ENCODE results near the gene PRKG1.

The PRKG1 gene

GRCh38 chr10:52318822-52319464 lies 1244.7 kb downstream of the PRKG1 start:
- H3K27ac ChIP-seq (ENCODE audit: insufficient read depth in 1 of 2, low read depth in 1 of 2, low read length in 2 of 2, poor library complexity in 1 of 2, severe bottlenecking in 2 of 2), result no peak overlapping the region
- peaks cover 0 to 29% (median 18%) of the 10 kb centered on the region in 5 experiments for H3K27me3 ChIP-seq (replicated peaks in 2 of 5; ENCODE audit: control insufficient read depth in 4 of 5, insufficient read depth in 5 of 5, low read length in 4 of 5)
- WGBS (ENCODE audit: insufficient coverage), result 89% methylated on average over 1 of the region's 7 CpGs
- peaks cover 0 to 12% (median 10%) of the 10 kb centered on the region in 4 experiments for H3K4me1 ChIP-seq (ENCODE audit: control extremely low read depth in 1 of 4, control insufficient read depth in 4 of 4, insufficient read depth in 4 of 4, low read length in 3 of 4)
- no peaks in the 10 kb centered on the region for H3K36me3 ChIP-seq (ENCODE audit: control insufficient read depth in 4 of 4, insufficient read depth in 4 of 4, low read length in 3 of 4)
- CTCF ChIA-PET, result interaction anchor here (0.5 to 1.2 kb wide), 3 partner anchors 11 to 462 kb away, joined by 3 to 5 read pairs (median 4); no protein-coding TSS in a partner anchor
- DNase-seq, result peak in 2 of 3 donors; percentile 12 to 33
- H3K4me3 ChIP-seq (ENCODE audit: control insufficient read depth in 1 of 7, extremely low read depth in 1 of 7, insufficient read depth in 4 of 7, low read depth in 2 of 7, low read length in 6 of 7), result no peak overlapping the region
- H3K9me3 ChIP-seq (ENCODE audit: control extremely low read depth in 1 of 5, control insufficient read depth in 4 of 5, insufficient read depth in 2 of 5, low read depth in 1 of 5, low read length in 4 of 5), result no peaks in the 10 kb centered on the region
- POLR2A ChIA-PET, result no interaction called here

- CTCF ChIA-PET, result interaction anchor here (0.5 to 1.1 kb wide), 3 partner anchors 14 to 461 kb away, joined by 3 to 4 read pairs (median 3); no protein-coding TSS in a partner anchor
- POLR2A ChIA-PET, result no interaction called here
- Histone ChIP-seq H3K9me3 (ENCODE audit: control extremely low read depth in 1 of 5, control insufficient read depth in 4 of 5, insufficient read depth in 2 of 5, low read depth in 1 of 5, low read length in 4 of 5) (no peaks in the 10 kb centered on the region), H3K4me1 (ENCODE audit: control extremely low read depth in 1 of 4, control insufficient read depth in 4 of 4, insufficient read depth in 4 of 4, low read length in 3 of 4) (peaks cover 0 to 2% (median under 1%) of the 10 kb centered on the region in 4 experiments), H3K4me3 (ENCODE audit: control insufficient read depth in 1 of 7, extremely low read depth in 1 of 7, insufficient read depth in 4 of 7, low read depth in 2 of 7, low read length in 6 of 7) (no peak overlapping the region), H3K27ac (ENCODE audit: insufficient read depth in 1 of 2, low read depth in 1 of 2, low read length in 2 of 2, poor library complexity in 1 of 2, severe bottlenecking in 2 of 2) (no peak overlapping the region), H3K27me3 (replicated peaks in 2 of 5; ENCODE audit: control insufficient read depth in 4 of 5, insufficient read depth in 5 of 5, low read length in 4 of 5) (peaks cover 0 to 20% (median 9%) of the 10 kb centered on the region in 5 experiments), H3K36me3 (ENCODE audit: control insufficient read depth in 4 of 4, insufficient read depth in 4 of 4, low read length in 3 of 4) (no peaks in the 10 kb centered on the region)
- WGBS (ENCODE audit: insufficient coverage), result no CpG with 5 or more reads among the region's 2 CpGs
- no peak for DNase-seq
Measured at GRCh38 chr10:52319926-52320325, 1245.6 kb downstream of the PRKG1 start.

GRCh38 chr10:52322323-52322722 lies 1248.0 kb downstream of the PRKG1 start:
- CTCF ChIA-PET, result interaction anchor here (1.2 to 1.3 kb wide), 2 partner anchors 15 to 16 kb away, joined by 3 read pairs; no protein-coding TSS in a partner anchor
- POLR2A ChIA-PET, result no interaction called here
- Histone ChIP-seq H3K27me3 (replicated peaks in 2 of 5; ENCODE audit: control insufficient read depth in 4 of 5, insufficient read depth in 5 of 5, low read length in 4 of 5) (peaks cover 0 to under 1% (median 0%) of the 10 kb centered on the region in 5 experiments), H3K9me3 (ENCODE audit: control extremely low read depth in 1 of 5, control insufficient read depth in 4 of 5, insufficient read depth in 2 of 5, low read depth in 1 of 5, low read length in 4 of 5) (no peaks in the 10 kb centered on the region), H3K36me3 (ENCODE audit: control insufficient read depth in 4 of 4, insufficient read depth in 4 of 4, low read length in 3 of 4) (no peaks in the 10 kb centered on the region), H3K4me3 (ENCODE audit: control insufficient read depth in 1 of 7, extremely low read depth in 1 of 7, insufficient read depth in 4 of 7, low read depth in 2 of 7, low read length in 6 of 7) (no peak overlapping the region), H3K27ac (ENCODE audit: insufficient read depth in 1 of 2, low read depth in 1 of 2, low read length in 2 of 2, poor library complexity in 1 of 2, severe bottlenecking in 2 of 2) (no peak overlapping the region), H3K4me1 (ENCODE audit: control extremely low read depth in 1 of 4, control insufficient read depth in 4 of 4, insufficient read depth in 4 of 4, low read length in 3 of 4) (no peaks in the 10 kb centered on the region)
- no peak for DNase-seq
- WGBS (ENCODE audit: insufficient coverage), result no CpG with 5 or more reads among the region's 1 CpG

- DNase-seq, result no peak
- no peaks in the 10 kb centered on the region for H3K27me3 ChIP-seq (replicated peaks in 2 of 5; ENCODE audit: control insufficient read depth in 4 of 5, insufficient read depth in 5 of 5, low read length in 4 of 5)
- ChIA-PET POLR2A (no interaction called here), CTCF (interaction anchor here (1.2 to 1.3 kb wide), 2 partner anchors 16 to 17 kb away, joined by 3 read pairs; no protein-coding TSS in a partner anchor)
- WGBS (ENCODE audit: insufficient coverage), result 89% methylated on average over 1 of the region's 1 CpG
- no peaks in the 10 kb centered on the region for H3K4me1 ChIP-seq (ENCODE audit: control extremely low read depth in 1 of 4, control insufficient read depth in 4 of 4, insufficient read depth in 4 of 4, low read length in 3 of 4)
- no peaks in the 10 kb centered on the region for H3K36me3 ChIP-seq (ENCODE audit: control insufficient read depth in 4 of 4, insufficient read depth in 4 of 4, low read length in 3 of 4)
- no peak overlapping the region for H3K27ac ChIP-seq (ENCODE audit: insufficient read depth in 1 of 2, low read depth in 1 of 2, low read length in 2 of 2, poor library complexity in 1 of 2, severe bottlenecking in 2 of 2)
- no peaks in the 10 kb centered on the region for H3K9me3 ChIP-seq (ENCODE audit: control extremely low read depth in 1 of 5, control insufficient read depth in 4 of 5, insufficient read depth in 2 of 5, low read depth in 1 of 5, low read length in 4 of 5)
- H3K4me3 ChIP-seq (ENCODE audit: control insufficient read depth in 1 of 7, extremely low read depth in 1 of 7, insufficient read depth in 4 of 7, low read depth in 2 of 7, low read length in 6 of 7), result no peak overlapping the region
Measured at GRCh38 chr10:52322936-52323335, 1248.6 kb downstream of the PRKG1 start.

- Histone ChIP-seq H3K4me3 (ENCODE audit: control insufficient read depth in 1 of 7, extremely low read depth in 1 of 7, insufficient read depth in 4 of 7, low read depth in 2 of 7, low read length in 6 of 7) (no peak overlapping the region), H3K9me3 (ENCODE audit: control extremely low read depth in 1 of 5, control insufficient read depth in 4 of 5, insufficient read depth in 2 of 5, low read depth in 1 of 5, low read length in 4 of 5) (no peaks in the 10 kb centered on the region), H3K27ac (ENCODE audit: insufficient read depth in 1 of 2, low read depth in 1 of 2, low read length in 2 of 2, poor library complexity in 1 of 2, severe bottlenecking in 2 of 2) (no peak overlapping the region), H3K4me1 (ENCODE audit: control extremely low read depth in 1 of 4, control insufficient read depth in 4 of 4, insufficient read depth in 4 of 4, low read length in 3 of 4) (no peaks in the 10 kb centered on the region), H3K27me3 (replicated peaks in 2 of 5; ENCODE audit: control insufficient read depth in 4 of 5, insufficient read depth in 5 of 5, low read length in 4 of 5) (no peaks in the 10 kb centered on the region), H3K36me3 (ENCODE audit: control insufficient read depth in 4 of 4, insufficient read depth in 4 of 4, low read length in 3 of 4) (no peaks in the 10 kb centered on the region)
- CTCF ChIA-PET, result interaction anchor here (2.1 kb wide), 1 partner anchor 10 kb away, joined by 6 read pairs; no protein-coding TSS in a partner anchor
- POLR2A ChIA-PET, result no interaction called here
- no peak for DNase-seq
- 88% methylated on average over 2 of the region's 2 CpGs for WGBS (ENCODE audit: insufficient coverage)
Measured at GRCh38 chr10:52326382-52326781, 1252.1 kb downstream of the PRKG1 start.

GRCh38 chr10:52331638-52332364 lies 1257.5 kb downstream of the PRKG1 start:
- H3K36me3 ChIP-seq (ENCODE audit: control insufficient read depth in 4 of 4, insufficient read depth in 4 of 4, low read length in 3 of 4), result no peaks in the 10 kb centered on the region
- no peaks in the 10 kb centered on the region for H3K27me3 ChIP-seq (replicated peaks in 2 of 5; ENCODE audit: control insufficient read depth in 4 of 5, insufficient read depth in 5 of 5, low read length in 4 of 5)
- no peaks in the 10 kb centered on the region for H3K9me3 ChIP-seq (ENCODE audit: control extremely low read depth in 1 of 5, control insufficient read depth in 4 of 5, insufficient read depth in 2 of 5, low read depth in 1 of 5, low read length in 4 of 5)
- CTCF ChIA-PET, result no interaction called here
- no peaks in the 10 kb centered on the region for H3K4me1 ChIP-seq (ENCODE audit: control extremely low read depth in 1 of 4, control insufficient read depth in 4 of 4, insufficient read depth in 4 of 4, low read length in 3 of 4)
- POLR2A ChIA-PET, result interaction anchor here (0.6 kb wide), 1 partner anchor 133 kb away, joined by 4 read pairs; no protein-coding TSS in a partner anchor
- H3K27ac ChIP-seq (ENCODE audit: insufficient read depth in 1 of 2, low read depth in 1 of 2, low read length in 2 of 2, poor library complexity in 1 of 2, severe bottlenecking in 2 of 2), result no peak overlapping the region
- DNase-seq, result no peak
- WGBS (ENCODE audit: insufficient coverage), result 90% methylated on average over 2 of the region's 3 CpGs
- H3K4me3 ChIP-seq (ENCODE audit: control insufficient read depth in 1 of 7, extremely low read depth in 1 of 7, insufficient read depth in 4 of 7, low read depth in 2 of 7, low read length in 6 of 7), result no peak overlapping the region

GRCh38 chr10:52332815-52333214 lies 1258.5 kb downstream of the PRKG1 start:
- ChIA-PET POLR2A (interaction anchor here (0.6 kb wide), 1 partner anchor 132 kb away, joined by 4 read pairs; no protein-coding TSS in a partner anchor), CTCF (no interaction called here)
- Histone ChIP-seq H3K9me3 (ENCODE audit: control extremely low read depth in 1 of 5, control insufficient read depth in 4 of 5, insufficient read depth in 2 of 5, low read depth in 1 of 5, low read length in 4 of 5) (no peaks in the 10 kb centered on the region), H3K27me3 (replicated peaks in 2 of 5; ENCODE audit: control insufficient read depth in 4 of 5, insufficient read depth in 5 of 5, low read length in 4 of 5) (no peaks in the 10 kb centered on the region), H3K36me3 (ENCODE audit: control insufficient read depth in 4 of 4, insufficient read depth in 4 of 4, low read length in 3 of 4) (no peaks in the 10 kb centered on the region), H3K27ac (ENCODE audit: insufficient read depth in 1 of 2, low read depth in 1 of 2, low read length in 2 of 2, poor library complexity in 1 of 2, severe bottlenecking in 2 of 2) (no peak overlapping the region), H3K4me3 (ENCODE audit: control insufficient read depth in 1 of 7, extremely low read depth in 1 of 7, insufficient read depth in 4 of 7, low read depth in 2 of 7, low read length in 6 of 7) (no peak overlapping the region), H3K4me1 (ENCODE audit: control extremely low read depth in 1 of 4, control insufficient read depth in 4 of 4, insufficient read depth in 4 of 4, low read length in 3 of 4) (no peaks in the 10 kb centered on the region)
- 88% methylated on average over 1 of the region's 5 CpGs for WGBS (ENCODE audit: insufficient coverage)
- DNase-seq, result no peak

Data from common myeloid progenitor, CD34-positive (primary cell).